Caco-2 (cell line): Measurements from ENCODE around the gene ESR2. TPM values are rescaled to one million over a fixed set of nuclear protein-coding genes. Genes with fewer than 3 reads are reported as not detected.

Experiments
- BruUV-seq: library from RNA; stranded (reverse); fragments of 400-500 nt; replicated peaks from 2 replicates; lab custom pipeline; 2021; lab: Mats Ljungman, UMichigan
- CTCF ChIA-PET: fragments of 300-600 bp; sonication (Branson Sonifier 250); formaldehyde crosslinking; loops from one replicate; lab custom pipeline; 2022; ENCODE audit warnings: antibody characterized with exemption; lab: Charles Lee
- POLR2A ChIA-PET: fragments of 300-600 bp; sonication (Branson Sonifier 250); formaldehyde crosslinking; loops from one replicate; lab custom pipeline; 2022; ENCODE audit warnings: antibody characterized with exemption; lab: Charles Lee
- DNase-seq, 2 experiments: peaks; one replicate each; pipeline versions ENCODE4 v3.0.0 to v3.0.0-alpha.2; 2020 to 2022
- H3K27me3 ChIP-seq: replicated peaks from 2 replicates; pipeline ENCODE4 v1.6.0; 2011; ENCODE audit warnings: low read length; ENCODE audit not compliant: control insufficient read depth, insufficient read depth
- H3K36me3 ChIP-seq: 2 replicates; pipeline ENCODE4 v1.5.1; 2011; ENCODE audit warnings: low read length; ENCODE audit not compliant: control insufficient read depth, insufficient read depth
- H3K4me1 ChIP-seq: fragments of 250-450 bp; sonication (Bioruptor Pico); 2 replicates; pipeline ENCODE4 v1.5.1; 2020; ENCODE audit warnings: mild to moderate bottlenecking
- H3K4me3 ChIP-seq: 2 replicates; pipeline ENCODE4 v1.5.1; 2011; ENCODE audit warnings: low read depth, mild to moderate bottlenecking, control low read depth, low read length
- H3K9me3 ChIP-seq: fragments of 250-450 bp; sonication (Bioruptor Pico); 2 replicates; pipeline ENCODE4 v1.5.1; 2020; ENCODE audit warnings: mild to moderate bottlenecking, moderate library complexity
- H3K27ac Mint-ChIP-seq: one replicate; pipeline ENCODE4 v1.8.0; 2022; ENCODE audit warnings: mixed read lengths; ENCODE audit not compliant: unreplicated experiment
- H3K27me3 Mint-ChIP-seq: one replicate; pipeline ENCODE4 v1.8.0; 2022; ENCODE audit warnings: mixed read lengths; ENCODE audit not compliant: insufficient read depth, unreplicated experiment
- H3K36me3 Mint-ChIP-seq: one replicate; pipeline ENCODE4 v1.8.0; 2022; ENCODE audit warnings: mild to moderate bottlenecking, mixed read lengths; ENCODE audit not compliant: insufficient read depth, unreplicated experiment
- H3K4me1 Mint-ChIP-seq: one replicate; pipeline ENCODE4 v1.8.0; 2022; ENCODE audit warnings: low read depth, mixed read lengths; ENCODE audit not compliant: unreplicated experiment
- H3K4me3 Mint-ChIP-seq: one replicate; pipeline ENCODE4 v1.8.0; 2022; ENCODE audit warnings: mild to moderate bottlenecking, moderate library complexity, mixed read lengths; ENCODE audit not compliant: unreplicated experiment
- H3K9me3 Mint-ChIP-seq: one replicate; pipeline ENCODE4 v1.8.0; 2022; ENCODE audit warnings: mixed read lengths; ENCODE audit not compliant: unreplicated experiment
- CTCF ChIP-seq, 2 experiments: fragments of 200-600 bp in 1 of 2; IDR thresholded peaks; 1 replicate in 1 of 2; 2 replicates in 1 of 2; pipeline versions ENCODE4 v1.5.1 to v1.8.0; 2011 to 2022; ENCODE audit warnings: antibody characterized with exemption in 1 of 2, control low read depth in 1 of 2, inconsistent platforms in 1 of 2, low read depth in 1 of 2, low read length in 1 of 2, mild to moderate bottlenecking in 1 of 2, moderate library complexity in 1 of 2; ENCODE audit not compliant: insufficient read depth in 1 of 2, severe bottlenecking in 1 of 2, unreplicated experiment in 1 of 2
- intact Hi-C: fragments of 100-400 bp; cut with micrococcal nuclease; formaldehyde crosslinking; loops from one replicate; pipeline ENCODE4 v1.10.0; 2022; ENCODE audit not compliant: unreplicated experiment
- total RNA-seq: library from RNA; stranded (reverse); gene quantifications from 2 replicates; pipeline ENCODE4 v1.2.3, GENCODE V29; 2022

Gene ESR2
- total RNA-seq, 1 experiment from 2014 or later: 0.23 TPM

GRCh38 chr14:64294672-64295413, 672 bp upstream of the ESR2 start:
- H3K4me3 Mint-ChIP-seq: peak overlapping the region; percentile 74
- no peaks in the 10 kb centered on the region for H3K27me3 ChIP-seq

GRCh38 chr14:64292197-64292596, 2.0 kb downstream of the ESR2 start:
- POLR2A ChIA-PET: no interaction called here
- TF ChIP-seq CTCF (IDR thresholded peaks at IDR 0.05; ENCODE audit: insufficient read depth in 1 of 2, low read depth in 1 of 2, low read length in 1 of 2, severe bottlenecking in 1 of 2, unreplicated experiment in 1 of 2): no peak

More at GRCh38 chr14:64294672-64295413, 672 bp upstream of the ESR2 start:
- no peaks in the 10 kb centered on the region for H3K36me3 Mint-ChIP-seq
- peaks cover 3% of the 10 kb centered on the region for H3K27me3 Mint-ChIP-seq
- Histone ChIP-seq H3K9me3 (no peaks in the 10 kb centered on the region), H3K36me3 (no peaks in the 10 kb centered on the region), H3K4me3 (peak overlapping the region; percentile 29), H3K4me1 (peaks cover 7% of the 10 kb centered on the region; the same call in 1 of the 2 replicates)
- CTCF ChIA-PET: interaction anchor here (1.2 to 3.3 kb wide), 4 partner anchors 9 to 284 kb away, joined by 4 to 27 read pairs (median 11); no protein-coding TSS in a partner anchor
- intact Hi-C loops: loop anchor here (1.0 to 5.0 kb wide), 5 partner anchors 136 to 496 kb away; no protein-coding TSS in a partner anchor
- no TSS peak for BruUV-seq
- no peaks in the 10 kb centered on the region for H3K4me1 Mint-ChIP-seq
- no peak overlapping the region for H3K27ac Mint-ChIP-seq
- POLR2A ChIA-PET: no interaction called here
- no peaks in the 10 kb centered on the region for H3K9me3 Mint-ChIP-seq
- TF ChIP-seq CTCF (IDR thresholded peaks at IDR 0.05; ENCODE audit: insufficient read depth in 1 of 2, low read depth in 1 of 2, low read length in 1 of 2, severe bottlenecking in 1 of 2, unreplicated experiment in 1 of 2): peak; percentile 94
- DNase-seq: peak; percentile 80 to 91

GRCh38 chr14:64289571-64289970, 4.6 kb downstream of the ESR2 start:
- ChIA-PET CTCF (no interaction called here), POLR2A (no interaction called here)
- Histone ChIP-seq H3K4me3 (no peak overlapping the region), H3K27me3 (no peaks in the 10 kb centered on the region), H3K36me3 (no peaks in the 10 kb centered on the region), H3K9me3 (no peaks in the 10 kb centered on the region), H3K4me1 (peaks cover 7% of the 10 kb centered on the region; the same call in 1 of the 2 replicates)
- Mint-ChIP-seq H3K4me3 (no peak overlapping the region), H3K27ac (no peak overlapping the region), H3K9me3 (no peaks in the 10 kb centered on the region), H3K4me1 (no peaks in the 10 kb centered on the region), H3K27me3 (peaks cover 2% of the 10 kb centered on the region), H3K36me3 (no peaks in the 10 kb centered on the region)
- BruUV-seq: no TSS peak
- intact Hi-C loops: no loop called here
- TF ChIP-seq CTCF (IDR thresholded peaks at IDR 0.05; ENCODE audit: insufficient read depth in 1 of 2, low read depth in 1 of 2, low read length in 1 of 2, severe bottlenecking in 1 of 2, unreplicated experiment in 1 of 2): no peak
- DNase-seq: no peak

More at GRCh38 chr14:64292197-64292596, 2.0 kb downstream of the ESR2 start:
- Mint-ChIP-seq H3K4me3 (no peak overlapping the region), H3K27me3 (no peaks in the 10 kb centered on the region), H3K27ac (no peak overlapping the region), H3K4me1 (no peaks in the 10 kb centered on the region), H3K36me3 (no peaks in the 10 kb centered on the region), H3K9me3 (no peaks in the 10 kb centered on the region)
- Histone ChIP-seq H3K4me1 (peaks cover 7% of the 10 kb centered on the region; the same call in 1 of the 2 replicates), H3K36me3 (no peaks in the 10 kb centered on the region), H3K9me3 (no peaks in the 10 kb centered on the region), H3K27me3 (no peaks in the 10 kb centered on the region), H3K4me3 (no peak overlapping the region)
- CTCF ChIA-PET: no interaction called here
- no peak for DNase-seq
- intact Hi-C loops: loop anchor here (5.0 kb wide), 1 partner anchor 230 kb away; no protein-coding TSS in a partner anchor
- no TSS peak for BruUV-seq
